GM23338 (cell line): ENCODE data around the gene LYSMD4. TPM values are rescaled to one million over a fixed set of nuclear protein-coding genes. Genes with fewer than 3 reads are reported as not detected.

Experiments used
- ATAC-seq: fragments of 200-7000 bp; cut with Tn5 transposase; 3 replicates; pipeline ENCODE4 v1.9.1; 2020
- DNase-seq: peaks from one replicate; pipeline ENCODE4 v3.0.0-alpha.2; 2015; ENCODE audit warnings: low spot score
- H2AFZ ChIP-seq: fragments of 200-600 bp; sonication (generic); 2 replicates; pipeline ENCODE4 v1.8.0; 2016; ENCODE audit warnings: antibody characterized with exemption, mild to moderate bottlenecking, moderate library complexity
- H3F3A ChIP-seq: fragments of 200-600 bp; sonication (generic); replicated peaks from 2 replicates; pipeline ENCODE4 v1.8.0; 2017; ENCODE audit warnings: antibody characterized with exemption, mixed run types, low read depth
- H3K27ac ChIP-seq: fragments of 200-600 bp; sonication (generic); 2 replicates; pipeline ENCODE4 v1.6.1; 2016; ENCODE audit warnings: low read depth
- H3K27me3 ChIP-seq: fragments of 200-600 bp; sonication (generic); 2 replicates; pipeline ENCODE4 v1.8.0; 2016; ENCODE audit warnings: mild to moderate bottlenecking, mixed run types, moderate library complexity; ENCODE audit not compliant: insufficient read depth
- H3K36me3 ChIP-seq: fragments of 200-600 bp; sonication (generic); 2 replicates; pipeline ENCODE4 v1.8.0; 2016; ENCODE audit warnings: mild to moderate bottlenecking; ENCODE audit not compliant: insufficient read depth
- H3K4me1 ChIP-seq: fragments of 200-600 bp; sonication (generic); 2 replicates; pipeline ENCODE4 v1.8.0; 2016; ENCODE audit warnings: mild to moderate bottlenecking, moderate library complexity; ENCODE audit not compliant: insufficient read depth
- H3K4me2 ChIP-seq: fragments of 200-600 bp; sonication (generic); 2 replicates; pipeline ENCODE4 v1.7.1; 2017; ENCODE audit warnings: mixed run types
- H3K4me3 ChIP-seq: fragments of 200-600 bp; sonication (generic); 2 replicates; pipeline ENCODE4 v1.6.1; 2016; ENCODE audit warnings: mixed run types
- H3K79me2 ChIP-seq: fragments of 200-600 bp; sonication (generic); replicated peaks from 2 replicates; pipeline ENCODE4 v1.8.0; 2017; ENCODE audit warnings: mild to moderate bottlenecking; ENCODE audit not compliant: insufficient read depth
- H3K9me2 ChIP-seq: fragments of 200-600 bp; sonication (generic); 2 replicates; pipeline ENCODE4 v1.8.0; 2017; ENCODE audit not compliant: insufficient read depth
- H4K20me1 ChIP-seq: fragments of 200-600 bp; sonication (generic); replicated peaks from 2 replicates; pipeline ENCODE4 v1.8.0; 2017; ENCODE audit warnings: mild to moderate bottlenecking; ENCODE audit not compliant: insufficient read depth
- H3K27ac Mint-ChIP-seq: 2 replicates; pipeline ENCODE4 v1.8.0; 2020; ENCODE audit warnings: inconsistent platforms, mild to moderate bottlenecking, moderate library complexity, mixed read lengths
- H3K27me3 Mint-ChIP-seq: 3 replicates; pipeline ENCODE4 v1.8.0; 2022; ENCODE audit warnings: low read depth, mild to moderate bottlenecking, moderate library complexity, mixed read lengths, inconsistent platforms; ENCODE audit not compliant: insufficient read depth, poor library complexity
- H3K36me3 Mint-ChIP-seq: 3 replicates; pipeline ENCODE4 v1.8.0; 2021; ENCODE audit warnings: low read depth, mild to moderate bottlenecking, inconsistent platforms, moderate library complexity, mixed read lengths
- H3K4me1 Mint-ChIP-seq: 3 replicates; pipeline ENCODE4 v1.8.0; 2020; ENCODE audit warnings: mild to moderate bottlenecking, inconsistent platforms, mixed read lengths
- H3K4me3 Mint-ChIP-seq: 3 replicates; pipeline ENCODE4 v1.8.0; 2021; ENCODE audit warnings: moderate library complexity, mild to moderate bottlenecking, inconsistent platforms, mixed read lengths
- H3K9me3 Mint-ChIP-seq: 3 replicates; pipeline ENCODE4 v1.8.0; 2020; ENCODE audit warnings: moderate library complexity, mild to moderate bottlenecking, inconsistent platforms, mixed read lengths
- CREB1 ChIP-seq: fragments of 250-450 bp; sonication (Bioruptor Pico); IDR thresholded peaks from 2 replicates; pipeline ENCODE4 v1.5.0; 2020; ENCODE audit warnings: low read depth, mild to moderate bottlenecking, moderate library complexity
- CTCF ChIP-seq, 2 experiments: fragments of 200-600 bp in 1 of 2; sonication (generic) in 1 of 2; conservative IDR thresholded peaks; 2 replicates each; pipeline versions ENCODE4 v1.5.1 to v1.6.1; 2016 to 2017; ENCODE audit warnings: antibody characterized with exemption in 2 of 2, low read depth in 2 of 2, mild to moderate bottlenecking in 2 of 2, moderate library complexity in 1 of 2
- ETS1 ChIP-seq: IDR thresholded peaks from 2 replicates; pipeline ENCODE4 v1.6.1; 2016; ENCODE audit warnings: antibody characterized with exemption
- EZH2 ChIP-seq: fragments of 200-600 bp; sonication (generic); IDR thresholded peaks from one replicate; pipeline ENCODE4 v1.8.0; 2017; ENCODE audit warnings: antibody characterized with exemption, mild to moderate bottlenecking, low read depth; ENCODE audit not compliant: unreplicated experiment
- EZH2phosphoT487 ChIP-seq: fragments of 200-600 bp; sonication (generic); IDR thresholded peaks from one replicate; pipeline ENCODE4 v1.8.1; 2018; ENCODE audit warnings: antibody characterized with exemption; ENCODE audit not compliant: unreplicated experiment
- JUNB ChIP-seq: IDR thresholded peaks from one replicate; pipeline ENCODE4 v1.6.1; 2016; ENCODE audit warnings: antibody characterized with exemption; ENCODE audit not compliant: unreplicated experiment
- NANOG ChIP-seq: IDR thresholded peaks from 2 replicates; pipeline ENCODE4 v1.6.1; 2016; ENCODE audit warnings: antibody characterized with exemption, borderline replicate concordance
- POLR2AphosphoS5 ChIP-seq: IDR thresholded peaks from 2 replicates; pipeline ENCODE4 v1.6.1; 2016; ENCODE audit warnings: antibody characterized with exemption, low read depth
- REST ChIP-seq: IDR thresholded peaks from one replicate; pipeline ENCODE4 v1.6.1; 2018; ENCODE audit warnings: antibody characterized with exemption; ENCODE audit not compliant: unreplicated experiment
- STAT1 ChIP-seq: IDR thresholded peaks from one replicate; pipeline ENCODE4 v1.6.1; 2016; ENCODE audit warnings: antibody characterized with exemption; ENCODE audit not compliant: unreplicated experiment
- ZNF114 ChIP-seq: fragments of 250-450 bp; sonication (Bioruptor Pico); IDR thresholded peaks from 2 replicates; pipeline ENCODE4 v1.5.0; 2020; ENCODE audit warnings: mild to moderate bottlenecking, moderate library complexity
- ZNF331 ChIP-seq: fragments of 250-450 bp; sonication (Bioruptor Pico); IDR thresholded peaks from 2 replicates; pipeline ENCODE4 v1.5.0; 2020; ENCODE audit warnings: low read depth, mild to moderate bottlenecking, moderate library complexity
- ZNF462 ChIP-seq: fragments of 250-450 bp; sonication (Bioruptor Pico); IDR thresholded peaks from 2 replicates; pipeline ENCODE4 v1.5.0; 2020; ENCODE audit warnings: mild to moderate bottlenecking, moderate library complexity
- polyA plus RNA-seq: library from polyadenylated mRNA; unstranded; fragments of >200 nt; fragmentation: Nextera tagmentation; extraction: Ambion mirVana; gene quantifications from 2 replicates; pipeline ENCODE4 v1.2.1, GENCODE V29; 2016
- total RNA-seq: library from RNA; depleted of rRNA; stranded (reverse); fragments of >200 nt; shearing (Covaris generic); gene quantifications from 2 replicates; pipeline ENCODE4 v1.2.3, GENCODE V29; 2014

Gene LYSMD4
- total and polyA plus RNA-seq, 2 experiments from 2014 or later = 7.5 to 23.8 TPM

- TF ChIP-seq ZNF331 (no peak), JUNB (no peak), EZH2phosphoT487 (no peak), CREB1 (CRISPR knock-in tag) (no peak), NANOG (no peak), ETS1 (no peak), CTCF (conservative IDR thresholded peaks at IDR 0.05; ENCODE audit: low read depth in 2 of 2) (no peak), REST (no peak), STAT1 (no peak), POLR2AphosphoS5 (no peak), ZNF114 (no peak), ZNF462 (CRISPR knock-in tag) (no peak), EZH2 (no peak)
- H3K27me3 ChIP-seq = peaks cover 9% of the 10 kb centered on the region
- no peak overlapping the region for H2AFZ ChIP-seq
- H3K9me2 ChIP-seq = no peaks in the 10 kb centered on the region
- Mint-ChIP-seq H3K4me1 (peaks cover 13% of the 10 kb centered on the region), H3K4me3 (no peak overlapping the region), H3K36me3 (no peaks in the 10 kb centered on the region), H3K9me3 (no peaks in the 10 kb centered on the region), H3K27me3 (peaks cover 8% of the 10 kb centered on the region), H3K27ac (no peak overlapping the region)
- no peak overlapping the region for H3K27ac ChIP-seq
- no peaks in the 10 kb centered on the region for H3K36me3 ChIP-seq
- no peak overlapping the region for H3K4me2 ChIP-seq
- H3F3A ChIP-seq = 0 out of 2 replicates have a peak, but pooled peaks cover 3% of the 10 kb centered on the region
- DNase-seq = no peak
- no peak overlapping the region for H3K4me3 ChIP-seq
- H3K79me2 ChIP-seq = peaks cover 6% of the 10 kb centered on the region
- H4K20me1 ChIP-seq = no peaks in the 10 kb centered on the region; the same call in 1 of the 2 replicates
- peaks cover 14% of the 10 kb centered on the region for H3K4me1 ChIP-seq
- ATAC-seq = no peak
Measured at GRCh38 chr15:99735868-99736267, 2.6 kb upstream of the LYSMD4 start.
